BLaER1 (cell line): ENCODE data around the gene TTR.

Experiments
- H3K27ac ChIP-seq: shearing (Covaris generic); formaldehyde crosslinking; 2 replicates; pipeline ENCODE4 v1.8.1; 2022
- H3K27me3 ChIP-seq: shearing (Covaris generic); formaldehyde crosslinking; 2 replicates; pipeline ENCODE4 v1.8.1; 2022
- H3K36me3 ChIP-seq: shearing (Covaris generic); formaldehyde crosslinking; 2 replicates; pipeline ENCODE4 v1.8.1; 2022
- H3K4me1 ChIP-seq: shearing (Covaris generic); formaldehyde crosslinking; 2 replicates; pipeline ENCODE4 v1.8.1; 2022
- H3K4me2 ChIP-seq: shearing (Covaris generic); formaldehyde crosslinking; 2 replicates; pipeline ENCODE4 v1.8.1; 2022
- H3K4me3 ChIP-seq: shearing (Covaris generic); formaldehyde crosslinking; 2 replicates; pipeline ENCODE4 v1.8.1; 2022
- H3K9ac ChIP-seq: shearing (Covaris generic); formaldehyde crosslinking; 2 replicates; pipeline ENCODE4 v1.8.1; 2022
- H3K9me3 ChIP-seq: shearing (Covaris generic); formaldehyde crosslinking; 2 replicates; pipeline ENCODE4 v1.8.1; 2022
- H4K20me1 ChIP-seq: shearing (Covaris generic); formaldehyde crosslinking; 2 replicates; pipeline ENCODE4 v1.8.1; 2022
- Cebpa-rat ChIP-seq: shearing (Covaris generic); IDR thresholded peaks from 2 replicates; pipeline ENCODE4 v1.8.1; 2022

TTR gene

DNA sequence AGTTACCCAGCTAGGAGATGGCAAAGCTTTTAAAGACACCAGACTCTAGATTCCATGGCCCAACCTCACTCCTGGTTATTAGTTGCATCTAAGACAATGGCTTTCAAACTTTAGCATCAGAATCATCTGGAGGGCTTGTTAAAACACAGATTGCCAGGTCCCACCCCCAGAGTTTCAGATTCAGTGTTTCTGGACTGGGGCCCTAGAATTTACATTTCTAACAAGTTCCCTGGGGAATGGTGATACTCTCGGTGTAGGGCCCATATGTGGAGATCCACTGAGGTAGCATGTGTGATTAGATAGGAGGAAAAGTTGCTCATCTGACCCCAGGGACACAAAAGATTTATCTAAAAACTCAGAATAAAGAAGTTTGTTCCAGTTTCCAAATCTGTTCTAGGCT, 14.5 kb upstream of the TTR start:
- no peak overlapping the region for H3K9ac ChIP-seq
- H4K20me1 ChIP-seq = no peaks in the 10 kb centered on the region
- H3K27ac ChIP-seq = no peak overlapping the region
- no peaks in the 10 kb centered on the region for H3K9me3 ChIP-seq
- no peaks in the 10 kb centered on the region for H3K27me3 ChIP-seq
- H3K36me3 ChIP-seq = no peaks in the 10 kb centered on the region
- no peak for TF ChIP-seq Cebpa-rat
- H3K4me3 ChIP-seq = no peak overlapping the region
- no peak overlapping the region for H3K4me2 ChIP-seq
- H3K4me1 ChIP-seq = no peaks in the 10 kb centered on the region

DNA sequence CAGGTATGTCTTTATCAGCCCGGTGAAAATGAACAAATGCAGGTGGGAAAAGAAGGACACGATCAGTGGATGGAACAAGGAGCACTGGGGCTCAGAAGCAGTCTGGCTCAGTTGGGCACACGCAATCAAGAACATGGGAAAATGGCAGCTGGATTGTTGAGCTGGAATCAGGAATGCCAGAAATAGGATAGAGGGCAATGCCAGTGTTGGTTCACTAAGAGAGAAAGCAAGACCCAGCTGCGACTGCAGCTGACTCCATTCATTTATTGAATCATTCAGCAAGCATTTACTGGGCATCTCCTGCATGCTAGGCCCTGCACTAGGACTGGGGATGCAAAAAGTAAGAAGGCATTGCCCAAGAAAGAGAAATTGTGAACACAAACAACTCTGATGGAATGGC, 13.6 kb upstream of the TTR start:
- no peak for TF ChIP-seq Cebpa-rat
- Histone ChIP-seq H3K4me3 (no peak overlapping the region), H3K9me3 (no peaks in the 10 kb centered on the region), H3K4me1 (no peaks in the 10 kb centered on the region), H3K27ac (no peak overlapping the region), H3K4me2 (no peak overlapping the region), H3K36me3 (no peaks in the 10 kb centered on the region), H3K27me3 (no peaks in the 10 kb centered on the region), H3K9ac (no peak overlapping the region), H4K20me1 (no peaks in the 10 kb centered on the region)

DNA sequence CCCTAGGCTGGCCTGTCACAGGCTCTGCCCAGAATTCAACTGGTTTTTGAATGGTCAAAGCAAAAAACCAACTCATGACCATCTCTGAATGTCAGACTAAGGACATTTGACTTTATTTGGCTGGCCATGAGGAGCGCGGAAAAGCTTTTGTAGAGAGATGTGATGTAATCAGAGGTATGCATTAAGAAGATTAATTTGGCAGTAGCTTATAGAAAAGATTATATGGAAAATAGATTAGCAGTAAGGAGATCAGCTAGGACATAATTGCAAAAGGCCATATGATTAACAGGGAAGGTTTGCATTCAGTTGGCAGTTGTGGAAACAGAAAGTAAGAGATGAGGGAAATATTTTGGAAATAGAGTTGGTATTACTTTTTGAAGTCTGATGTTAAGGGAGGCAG, 12.3 kb upstream of the TTR start:
- no peak overlapping the region for H3K27ac ChIP-seq
- no peaks in the 10 kb centered on the region for H3K9me3 ChIP-seq
- H4K20me1 ChIP-seq = no peaks in the 10 kb centered on the region
- no peak overlapping the region for H3K4me2 ChIP-seq
- H3K4me3 ChIP-seq = no peak overlapping the region
- no peak overlapping the region for H3K9ac ChIP-seq
- no peak for TF ChIP-seq Cebpa-rat
- H3K4me1 ChIP-seq = no peaks in the 10 kb centered on the region
- H3K27me3 ChIP-seq = no peaks in the 10 kb centered on the region
- no peaks in the 10 kb centered on the region for H3K36me3 ChIP-seq

DNA sequence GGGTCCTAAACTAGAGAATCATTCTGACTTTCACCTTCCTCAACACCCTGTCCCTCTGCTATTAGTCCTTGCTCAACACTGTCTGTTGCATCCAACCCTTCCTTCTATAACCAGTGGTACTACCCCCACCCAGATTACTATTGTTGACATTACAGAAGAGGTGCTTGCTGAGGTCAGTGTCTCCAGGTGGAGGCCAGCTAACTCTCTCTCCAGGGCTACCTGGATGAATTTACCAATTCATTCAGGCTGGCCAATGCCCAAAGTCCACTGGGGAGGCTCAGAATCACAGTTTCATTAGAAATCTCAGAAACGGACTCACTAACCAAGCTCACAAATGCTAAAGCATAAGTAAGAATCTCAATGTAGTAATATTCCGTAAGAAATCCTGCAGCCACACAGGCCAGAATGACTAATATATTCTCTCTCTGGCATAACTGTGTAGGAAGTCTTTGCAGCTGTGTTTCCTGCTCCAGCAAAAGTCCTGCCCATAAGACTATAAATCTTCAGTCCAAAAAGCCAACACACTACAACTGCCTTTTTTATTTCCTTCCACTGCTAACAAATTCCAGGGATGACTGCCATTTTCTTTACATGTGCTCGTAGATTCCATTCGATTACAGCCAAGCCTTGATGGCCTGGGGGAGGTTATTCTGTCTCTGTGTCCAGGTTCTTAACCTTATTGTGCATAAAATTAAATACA, 10.0 kb upstream of the TTR start:
- Histone ChIP-seq H3K4me2 (no peak overlapping the region), H3K4me1 (no peaks in the 10 kb centered on the region), H3K27me3 (no peaks in the 10 kb centered on the region), H4K20me1 (no peaks in the 10 kb centered on the region), H3K9ac (no peak overlapping the region), H3K36me3 (no peaks in the 10 kb centered on the region), H3K9me3 (no peaks in the 10 kb centered on the region), H3K4me3 (no peak overlapping the region), H3K27ac (no peak overlapping the region)
- no peak for TF ChIP-seq Cebpa-rat

DNA sequence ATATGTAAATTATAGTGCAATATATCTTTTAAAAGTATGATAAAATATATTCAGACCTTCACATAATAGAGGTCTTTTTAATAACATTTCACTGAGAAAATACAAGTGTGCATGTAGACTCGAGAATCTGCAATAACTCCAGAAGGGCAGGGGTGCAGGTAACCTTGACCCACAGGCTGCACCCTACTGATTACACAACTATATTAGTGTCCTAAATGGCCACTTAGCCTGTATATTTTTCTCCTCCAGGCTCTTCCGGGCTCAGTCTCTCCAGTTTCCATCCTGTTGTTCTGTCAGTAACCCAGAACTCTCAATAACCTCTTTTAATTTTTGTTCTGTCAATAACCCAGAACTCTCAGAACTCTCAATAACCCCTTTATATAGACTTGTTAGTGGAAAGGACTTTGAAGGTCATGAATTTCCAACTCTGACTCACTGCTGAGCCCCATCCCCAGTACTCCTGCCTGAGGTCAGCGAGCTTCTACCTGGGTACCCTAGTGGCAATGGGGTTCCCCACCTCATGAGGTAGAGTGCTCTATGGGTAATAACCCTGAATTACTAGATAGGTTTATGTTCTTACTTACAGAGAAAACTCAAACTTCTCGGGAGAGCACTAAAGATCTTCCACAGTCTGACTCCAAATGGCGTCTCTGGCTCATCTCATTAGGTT, 8.4 kb upstream of the TTR start:
- Histone ChIP-seq H3K36me3 (no peaks in the 10 kb centered on the region), H4K20me1 (no peaks in the 10 kb centered on the region), H3K27me3 (no peaks in the 10 kb centered on the region), H3K4me3 (no peak overlapping the region), H3K4me1 (no peaks in the 10 kb centered on the region), H3K9ac (no peak overlapping the region), H3K9me3 (no peaks in the 10 kb centered on the region), H3K27ac (no peak overlapping the region), H3K4me2 (no peak overlapping the region)
- no peak for TF ChIP-seq Cebpa-rat

DNA sequence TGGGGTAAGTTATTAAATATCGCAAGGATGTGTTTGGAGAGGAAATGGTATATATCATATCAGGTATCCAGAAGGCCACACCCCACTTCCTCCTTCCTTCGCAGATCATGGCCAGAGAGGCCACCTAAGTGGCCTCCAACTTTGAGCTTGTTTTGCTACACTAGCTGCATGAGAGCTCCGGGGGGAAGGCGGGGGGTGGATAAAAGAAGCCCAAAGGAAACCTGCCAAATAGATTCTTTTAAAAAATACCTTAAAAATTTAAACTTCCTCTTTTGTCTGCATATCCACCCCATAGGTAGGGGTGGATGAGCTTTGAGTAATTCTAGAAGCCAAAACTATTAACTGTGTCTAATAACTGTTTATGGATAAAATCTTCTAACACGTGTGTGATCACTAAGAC, 5.7 kb upstream of the TTR start:
- no peaks in the 10 kb centered on the region for H3K4me1 ChIP-seq
- H3K4me2 ChIP-seq = no peak overlapping the region
- H3K27me3 ChIP-seq = no peaks in the 10 kb centered on the region
- H3K9ac ChIP-seq = no peak overlapping the region
- no peak overlapping the region for H3K27ac ChIP-seq
- no peaks in the 10 kb centered on the region for H3K36me3 ChIP-seq
- TF ChIP-seq Cebpa-rat = no peak
- no peaks in the 10 kb centered on the region for H3K9me3 ChIP-seq
- no peaks in the 10 kb centered on the region for H4K20me1 ChIP-seq
- no peak overlapping the region for H3K4me3 ChIP-seq

DNA sequence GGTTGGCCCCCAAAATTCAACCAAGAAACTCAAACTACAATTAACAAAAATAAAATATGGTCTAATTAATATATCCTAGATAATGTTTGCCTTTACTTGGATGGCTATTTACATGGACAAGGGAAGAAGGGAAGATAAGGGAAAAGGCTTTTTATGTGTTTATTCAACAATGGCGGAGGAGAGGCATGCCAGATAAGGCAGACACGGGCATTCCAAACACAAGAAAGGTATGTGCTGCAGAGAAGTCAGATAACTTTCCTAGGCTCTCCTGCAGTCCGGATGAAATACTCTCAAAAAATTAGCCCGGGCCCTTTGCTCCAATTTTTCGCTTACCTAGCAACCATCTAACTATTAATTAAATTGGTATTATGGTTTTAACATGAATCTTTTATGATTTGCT, 5.1 kb upstream of the TTR start:
- TF ChIP-seq Cebpa-rat = no peak
- Histone ChIP-seq H3K4me2 (no peak overlapping the region), H3K27ac (no peak overlapping the region)

DNA sequence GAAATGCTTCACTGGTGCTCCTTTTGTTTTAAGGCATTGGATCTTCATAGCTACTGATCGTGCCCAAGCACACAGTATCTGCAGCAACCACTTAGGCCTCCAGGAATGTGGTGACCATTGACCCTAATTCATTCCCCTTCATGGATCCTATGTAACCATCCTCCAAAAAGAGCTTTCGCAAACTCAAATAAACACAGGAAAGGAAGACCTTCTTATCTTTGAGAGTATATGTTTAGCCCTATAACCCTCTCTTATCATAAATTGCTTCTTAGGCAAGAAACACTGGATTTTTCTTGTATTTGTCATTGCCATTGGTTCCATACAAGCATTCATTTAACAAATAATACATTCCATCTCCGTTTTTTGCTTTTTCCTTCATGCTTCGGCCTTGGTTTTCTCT, 4.1 kb upstream of the TTR start:
- no peaks in the 10 kb centered on the region for H3K9me3 ChIP-seq
- H3K4me1 ChIP-seq = no peaks in the 10 kb centered on the region
- no peak overlapping the region for H3K27ac ChIP-seq
- no peaks in the 10 kb centered on the region for H4K20me1 ChIP-seq
- no peak overlapping the region for H3K9ac ChIP-seq
- TF ChIP-seq Cebpa-rat = no peak
- no peak overlapping the region for H3K4me2 ChIP-seq
- H3K27me3 ChIP-seq = no peaks in the 10 kb centered on the region
- no peaks in the 10 kb centered on the region for H3K36me3 ChIP-seq
- H3K4me3 ChIP-seq = no peak overlapping the region

More for the DNA sequence above, 5.1 kb upstream of the TTR start:
- H3K4me3 ChIP-seq = no peak overlapping the region
- H3K9me3 ChIP-seq = no peaks in the 10 kb centered on the region
- no peaks in the 10 kb centered on the region for H3K4me1 ChIP-seq
- H4K20me1 ChIP-seq = no peaks in the 10 kb centered on the region
- H3K36me3 ChIP-seq = no peaks in the 10 kb centered on the region
- no peak overlapping the region for H3K9ac ChIP-seq
- no peaks in the 10 kb centered on the region for H3K27me3 ChIP-seq

DNA sequence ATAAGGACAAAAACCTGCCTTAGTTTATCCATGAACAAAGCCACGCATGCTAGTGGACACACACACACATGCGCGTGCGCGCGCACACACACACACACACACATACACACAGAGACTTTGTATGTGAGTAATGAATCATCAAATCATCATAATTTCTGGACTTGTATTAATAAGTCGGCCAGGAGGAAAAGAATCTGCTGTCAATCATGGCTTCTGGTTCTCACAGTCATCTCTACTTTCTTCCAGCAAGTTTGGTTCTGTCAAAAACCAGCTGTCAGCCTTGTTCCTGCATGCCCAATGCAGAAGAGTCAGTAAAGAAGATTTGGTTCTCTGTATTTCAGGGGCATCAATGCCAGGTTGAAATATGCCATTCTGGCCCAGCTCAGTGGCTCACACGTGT, 1.1 kb upstream of the TTR start:
- H3K27me3 ChIP-seq = no peaks in the 10 kb centered on the region
- H3K36me3 ChIP-seq = no peaks in the 10 kb centered on the region
- no peak for TF ChIP-seq Cebpa-rat
- no peak overlapping the region for H3K27ac ChIP-seq
- no peak overlapping the region for H3K9ac ChIP-seq
- H4K20me1 ChIP-seq = no peaks in the 10 kb centered on the region
- no peaks in the 10 kb centered on the region for H3K4me1 ChIP-seq
- H3K4me3 ChIP-seq = no peak overlapping the region
- no peaks in the 10 kb centered on the region for H3K9me3 ChIP-seq
- H3K4me2 ChIP-seq = no peak overlapping the region

DNA sequence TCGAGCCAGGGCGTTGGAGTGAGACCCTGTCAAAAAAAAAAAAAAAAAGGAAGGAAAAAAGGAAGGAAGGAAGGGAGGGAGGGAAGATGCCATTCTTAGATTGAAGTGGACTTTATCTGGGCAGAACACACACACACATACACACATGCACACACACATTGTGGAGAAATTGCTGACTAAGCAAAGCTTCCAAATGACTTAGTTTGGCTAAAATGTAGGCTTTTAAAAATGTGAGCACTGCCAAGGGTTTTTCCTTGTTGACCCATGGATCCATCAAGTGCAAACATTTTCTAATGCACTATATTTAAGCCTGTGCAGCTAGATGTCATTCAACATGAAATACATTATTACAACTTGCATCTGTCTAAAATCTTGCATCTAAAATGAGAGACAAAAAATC, 564 bp upstream of the TTR start:
- Histone ChIP-seq H4K20me1 (no peaks in the 10 kb centered on the region), H3K36me3 (no peaks in the 10 kb centered on the region), H3K9ac (no peak overlapping the region), H3K4me3 (no peak overlapping the region), H3K4me2 (no peak overlapping the region), H3K4me1 (no peaks in the 10 kb centered on the region), H3K27ac (no peak overlapping the region), H3K9me3 (no peaks in the 10 kb centered on the region), H3K27me3 (no peaks in the 10 kb centered on the region)
- TF ChIP-seq Cebpa-rat = no peak
